HepG2 (cell line): Measurements from ENCODE around the gene ZFAND2B. TPM values are rescaled to one million over a fixed set of nuclear protein-coding genes. Genes with fewer than 3 reads are reported as not detected.

Experiments used
- HMGA1 ChIP-seq: sonication (generic); formaldehyde crosslinking; conservative IDR thresholded peaks from 2 replicates; pipeline ENCODE4 v1.4.0; 2020; ENCODE audit warnings: missing genetic modification reagents
- HNRNPK ChIP-seq: fragments of 200-400 bp; formaldehyde crosslinking; IDR thresholded peaks from 2 replicates; pipeline ENCODE4 v1.6.1; 2018; ENCODE audit warnings: low read length, low read depth, moderate library complexity, mild to moderate bottlenecking; ENCODE audit not compliant: poor library complexity, severe bottlenecking
- ISX ChIP-seq: sonication (generic); formaldehyde crosslinking; conservative IDR thresholded peaks from 2 replicates; pipeline ENCODE4 v1.5.0; 2020; ENCODE audit warnings: missing genetic modification reagents
- MXD3 ChIP-seq: IDR thresholded peaks from 2 replicates; pipeline ENCODE4 v1.6.1; 2016; ENCODE audit warnings: mild to moderate bottlenecking, missing biosample characterization, missing genetic modification reagents
- SMARCC2 ChIP-seq: fragments of 450-650 bp; IDR thresholded peaks from 2 replicates; pipeline ENCODE4 v1.6.1; 2017; ENCODE audit warnings: antibody characterized with exemption, mild to moderate bottlenecking
- SOX13 ChIP-seq, 3 experiments: fragments of 450-650 bp in 1 of 3; sonication (generic) in 1 of 3; formaldehyde crosslinking in 1 of 3; IDR thresholded peaks in 2 of 3; conservative IDR thresholded peaks in 1 of 3; 2 replicates each; pipeline versions ENCODE4 v1.5.0 to v1.6.1; 2016 to 2020; ENCODE audit warnings: antibody characterized with exemption in 1 of 3, mild to moderate bottlenecking in 1 of 3, missing compliant biosample characterization in 1 of 3, missing genetic modification reagents in 1 of 3, moderate library complexity in 1 of 3
- STAG1 ChIP-seq: sonication (generic); formaldehyde crosslinking; IDR thresholded peaks from 2 replicates; pipeline ENCODE4 v1.4.0; 2020; ENCODE audit warnings: missing genetic modification reagents
- ZBTB40 ChIP-seq, 2 experiments: fragments of 450-650 bp in 1 of 2; sonication (generic) in 1 of 2; formaldehyde crosslinking in 1 of 2; IDR thresholded peaks; 2 replicates each; pipeline versions ENCODE4 v1.6.1 to v1.8.0; 2016 to 2022; ENCODE audit warnings: antibody characterized with exemption in 1 of 2, mild to moderate bottlenecking in 1 of 2, missing genetic modification reagents in 1 of 2
- ZNF281 ChIP-seq: sonication (generic); formaldehyde crosslinking; IDR thresholded peaks from 2 replicates; pipeline ENCODE4 v1.4.0; 2020; ENCODE audit warnings: missing genetic modification reagents, borderline replicate concordance
- ZNF451 ChIP-seq: sonication (generic); formaldehyde crosslinking; IDR thresholded peaks from 2 replicates; pipeline ENCODE4 v1.5.0; 2020; ENCODE audit warnings: mild to moderate bottlenecking, missing genetic modification reagents
- ZNF530 ChIP-seq: sonication (generic); formaldehyde crosslinking; IDR thresholded peaks from 2 replicates; pipeline ENCODE4 v1.5.0; 2020; ENCODE audit warnings: low read depth, mild to moderate bottlenecking, missing genetic modification reagents
- ZNF704 ChIP-seq: sonication (generic); formaldehyde crosslinking; IDR thresholded peaks from 2 replicates; pipeline ENCODE4 v1.8.1; 2023; ENCODE audit warnings: mild to moderate bottlenecking, inconsistent platforms, moderate library complexity, missing genetic modification reagents, borderline replicate concordance
- ZNF883 ChIP-seq: sonication (generic); formaldehyde crosslinking; IDR thresholded peaks from 2 replicates; pipeline ENCODE4 v1.5.1; 2020; ENCODE audit warnings: mild to moderate bottlenecking, missing genetic modification reagents; ENCODE audit errors: not compliant biosample characterization
- polyA plus RNA-seq, 8 experiments: library from polyadenylated mRNA; depleted of rRNA in 3 of 8; stranded (reverse) in 7 of 8; unstranded in 1 of 8; fragments of >200 nt; fragmentation: Illumina TruSeq in 4 of 8; extraction: Trizol in 4 of 8; gene quantifications; 2 replicates each; pipeline versions ENCODE4 v1.2.1 to v1.2.3, GENCODE V29; 2011 to 2016; ENCODE audit warnings: low read depth in 4 of 8, missing spikeins in 1 of 8, mixed read lengths in 1 of 8; ENCODE audit not compliant: insufficient read depth in 1 of 8
- total RNA-seq, 5 experiments: library from RNA; depleted of rRNA; stranded (reverse); fragments of >200 nt; fragmentation: Illumina TruSeq; extraction: Trizol; gene quantifications; 2 replicates each; pipeline ENCODE4 v1.2.3, GENCODE V29; 2016; ENCODE audit warnings: low read depth in 1 of 5

The ZFAND2B gene
- total and polyA plus RNA-seq, 2 of the 13 experiments (the other 11 are each of a cell fraction or from before 2014, with no cell fraction given), result 53.3 to 115 TPM

- peak; percentile 8; the same call in 1 of the 2 replicates for TF ChIP-seq SOX13 (IDR thresholded peaks at IDR 0.05)
- TF ChIP-seq SOX13 (CRISPR knock-in tag; conservative IDR thresholded peaks at IDR 0.05 in 1 of 2, IDR thresholded peaks at IDR 0.05 in 1 of 2), result no peak; a peak in 2 of 4 replicates
- TF ChIP-seq STAG1 (CRISPR knock-in tag), result peak; percentile 95
- TF ChIP-seq ISX (CRISPR knock-in tag), result 0 out of 2 replicates have a peak, but pooled peaks have one; percentile 44
- TF ChIP-seq MXD3 (CRISPR knock-in tag), result peak; percentile 94
- TF ChIP-seq ZNF704 (CRISPR knock-in tag), result peak; percentile 97
- peak; percentile 87 for TF ChIP-seq ZNF883 (CRISPR knock-in tag)
- TF ChIP-seq ZNF451, result peak; percentile 94
- TF ChIP-seq ZNF530 (CRISPR knock-in tag), result no peak
- no peak for TF ChIP-seq HMGA1
- peak; percentile 47 for TF ChIP-seq HNRNPK
- TF ChIP-seq ZNF281 (CRISPR knock-in tag), result peak; percentile 31; the same call in 1 of the 2 replicates
- no peak for TF ChIP-seq SMARCC2
- TF ChIP-seq ZBTB40 (IDR thresholded peaks at IDR 0.05), result no peak
- TF ChIP-seq ZBTB40 (CRISPR knock-in tag; IDR thresholded peaks at IDR 0.05), result peak; percentile 56
Measured at GRCh38 chr2:219160186-219161017, 46.2 kb upstream of the ZFAND2B start, which contains the start of gene NHEJ1 (continued).
